Prostate gland (tissue), 2 donors: ENCODE results near the gene TADA2A. TPM values are rescaled to one million over a fixed set of nuclear protein-coding genes. Genes with fewer than 3 reads are reported as not detected.

Experiments
- DNase-seq: peaks from one replicate; pipeline ENCODE4 v3.0.0-alpha.2; 2019; ENCODE audit warnings: low spot score
- H3K27ac ChIP-seq, 2 donors: fragments of 200-600 bp; sonication (generic); 2 replicates each; pipeline ENCODE4 v1.5.1; 2017 to 2019
- H3K27me3 ChIP-seq: fragments of 200-600 bp; sonication (generic); replicated peaks from 2 replicates; pipeline ENCODE4 v1.5.1; 2019; ENCODE audit not compliant: insufficient read depth
- H3K36me3 ChIP-seq, 2 donors: fragments of 200-600 bp; sonication (generic); 1 replicate in 1 of 2; 2 replicates in 1 of 2; pipeline versions ENCODE4 v1.5.1 to v1.8.1; 2017 to 2019
- H3K4me1 ChIP-seq: fragments of 200-600 bp; sonication (generic); replicated peaks from 2 replicates; pipeline ENCODE4 v1.5.1; 2019
- H3K4me3 ChIP-seq, 2 donors: fragments of 200-600 bp; sonication (generic); 2 replicates each; pipeline ENCODE4 v1.5.1; 2017 to 2019
- H3K9me3 ChIP-seq: fragments of 200-600 bp; sonication (generic); 2 replicates; pipeline ENCODE4 v1.5.1; 2017
- POLR2A ChIP-seq: fragments of 450-650 bp; IDR thresholded peaks from one replicate; pipeline ENCODE4 v1.6.1; 2016; ENCODE audit warnings: antibody characterized with exemption, mild to moderate bottlenecking
- POLR2AphosphoS5 ChIP-seq: sonication (generic); formaldehyde crosslinking; IDR thresholded peaks from one replicate; pipeline ENCODE4 v1.6.1; 2017; ENCODE audit warnings: antibody characterized with exemption
- WGBS: methylation state at CpG from one replicate; pipeline ENCODE4 v1.1.5; 2018; 5-methylcytosine and 5-hydroxymethylcytosine counted together
- intact Hi-C: fragments of 100-400 bp; cut with DNase I; formaldehyde crosslinking; loops from one replicate; pipeline ENCODE4 v1.14.2; 2022
- total RNA-seq, 2 donors: library from RNA; depleted of rRNA; stranded (reverse); fragments of >200 nt; gene quantifications; one replicate each; pipeline ENCODE4 v1.1.0, GENCODE V29; 2016
- TF ChIP-seq, protein P1 (sequence below), 4 experiments: fragments of 200-600 bp in 2 of 4; fragments of 450-650 bp in 2 of 4; sonication (generic) in 2 of 4; IDR thresholded peaks; 1 replicate in 3 of 4; 2 replicates in 1 of 4; pipeline ENCODE4 v1.5.1; 2016 to 2019; ENCODE audit warnings: antibody characterized with exemption in 4 of 4, mild to moderate bottlenecking in 2 of 4, moderate library complexity in 2 of 4

TADA2A gene
- total RNA-seq, 2 donors from 2014 or later = 13.0 to 29.7 TPM

DNA sequence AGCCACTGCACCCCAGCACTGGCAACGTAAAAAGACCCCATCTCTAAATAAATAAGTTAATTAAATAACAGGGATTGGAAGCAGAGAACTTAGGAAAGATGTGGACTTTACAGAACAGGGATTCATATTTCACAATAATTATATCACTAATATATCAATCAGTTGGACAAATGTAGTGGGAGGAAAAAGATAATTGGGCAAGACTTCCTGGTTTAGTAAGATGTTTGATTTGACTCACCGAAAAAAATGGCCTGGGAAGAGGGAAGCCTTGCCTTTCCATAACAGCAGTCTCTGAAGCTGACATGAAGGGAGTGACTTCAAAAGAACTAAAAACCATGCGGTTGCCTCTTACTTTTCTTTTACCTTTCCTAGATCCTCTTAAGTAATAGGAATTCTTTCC, 46.1 kb upstream of the TADA2A start:
- Histone ChIP-seq H3K27me3 (no peaks in the 10 kb centered on the region), H3K27ac (peak overlapping the region; percentile 92 to 94), H3K9me3 (no peaks in the 10 kb centered on the region), H3K36me3 (no peaks in the 10 kb centered on the region), H3K4me3 (no peak overlapping the region), H3K4me1 (no peaks in the 10 kb centered on the region)
- WGBS = 74% methylated on average over 3 of the region's 3 CpGs
- TF ChIP-seq POLR2AphosphoS5 (no peak), POLR2A (no peak)
- TF ChIP-seq, protein P1, sequence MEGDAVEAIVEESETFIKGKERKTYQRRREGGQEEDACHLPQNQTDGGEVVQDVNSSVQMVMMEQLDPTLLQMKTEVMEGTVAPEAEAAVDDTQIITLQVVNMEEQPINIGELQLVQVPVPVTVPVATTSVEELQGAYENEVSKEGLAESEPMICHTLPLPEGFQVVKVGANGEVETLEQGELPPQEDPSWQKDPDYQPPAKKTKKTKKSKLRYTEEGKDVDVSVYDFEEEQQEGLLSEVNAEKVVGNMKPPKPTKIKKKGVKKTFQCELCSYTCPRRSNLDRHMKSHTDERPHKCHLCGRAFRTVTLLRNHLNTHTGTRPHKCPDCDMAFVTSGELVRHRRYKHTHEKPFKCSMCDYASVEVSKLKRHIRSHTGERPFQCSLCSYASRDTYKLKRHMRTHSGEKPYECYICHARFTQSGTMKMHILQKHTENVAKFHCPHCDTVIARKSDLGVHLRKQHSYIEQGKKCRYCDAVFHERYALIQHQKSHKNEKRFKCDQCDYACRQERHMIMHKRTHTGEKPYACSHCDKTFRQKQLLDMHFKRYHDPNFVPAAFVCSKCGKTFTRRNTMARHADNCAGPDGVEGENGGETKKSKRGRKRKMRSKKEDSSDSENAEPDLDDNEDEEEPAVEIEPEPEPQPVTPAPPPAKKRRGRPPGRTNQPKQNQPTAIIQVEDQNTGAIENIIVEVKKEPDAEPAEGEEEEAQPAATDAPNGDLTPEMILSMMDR (IDR thresholded peaks at IDR 0.05) = no peak
- intact Hi-C loops = no loop called here
- no peak for DNase-seq

DNA sequence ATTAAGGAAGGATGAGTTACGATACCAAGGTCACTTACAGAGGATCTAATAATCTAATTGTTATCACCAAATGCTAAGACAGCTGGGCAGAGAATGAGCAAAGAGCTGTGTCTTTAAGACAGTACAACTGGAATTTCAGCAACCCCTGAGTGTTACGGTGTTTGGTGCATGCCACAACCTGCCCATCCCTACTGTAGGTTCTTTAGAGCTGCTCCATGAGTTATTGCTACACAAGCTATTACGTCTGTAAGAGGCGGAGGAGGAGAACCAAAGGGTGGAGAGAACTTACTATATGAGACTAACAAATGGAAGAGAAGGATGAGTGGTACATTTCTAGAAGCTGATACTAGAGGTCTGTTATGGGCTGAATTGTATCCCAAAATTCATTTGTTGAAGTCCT, 45.1 kb upstream of the TADA2A start:
- H3K27ac ChIP-seq = peak overlapping the region in 1 of 2 donors; percentile 28
- DNase-seq = peak; percentile 65
- intact Hi-C loops = no loop called here

DNA sequence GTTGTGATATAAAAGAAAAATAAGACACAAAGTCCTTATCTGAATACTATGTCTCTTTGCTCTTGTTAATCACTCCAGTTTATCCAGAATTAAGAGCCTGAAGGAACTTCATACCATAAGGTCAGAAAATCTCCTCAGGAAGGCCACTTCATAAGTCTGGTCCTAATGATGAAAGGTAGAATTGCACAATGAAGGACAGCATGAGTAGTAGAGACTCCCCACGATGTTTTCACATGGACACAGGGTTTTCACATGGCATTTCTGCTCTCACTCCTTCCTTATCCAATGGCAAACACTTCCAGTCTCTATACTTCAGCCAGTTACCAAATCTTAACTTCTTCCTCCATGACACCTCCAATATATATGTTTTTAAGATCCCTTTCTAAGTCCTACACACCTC, 41.1 kb upstream of the TADA2A start:
- Histone ChIP-seq H3K9me3 (no peaks in the 10 kb centered on the region), H3K27me3 (no peaks in the 10 kb centered on the region), H3K4me1 (no peaks in the 10 kb centered on the region), H3K36me3 (no peaks in the 10 kb centered on the region), H3K27ac (no peak overlapping the region), H3K4me3 (no peak overlapping the region)
- TF ChIP-seq POLR2A = no peak
- TF ChIP-seq, protein P1 (IDR thresholded peaks at IDR 0.05) = no peak
- TF ChIP-seq POLR2AphosphoS5 = no peak
- WGBS = 88% methylated on average over 1 of the region's 1 CpG
- DNase-seq = no peak
- intact Hi-C loops = no loop called here

More for the DNA sequence above, 45.1 kb upstream of the TADA2A start:
- no peaks in the 10 kb centered on the region for H3K27me3 ChIP-seq
- peak; percentile 82 for TF ChIP-seq POLR2AphosphoS5
- peak; percentile 31 for TF ChIP-seq POLR2A
- TF ChIP-seq, protein P1 (IDR thresholded peaks at IDR 0.05) = no peak
- H3K4me3 ChIP-seq = no peak overlapping the region
- 58% methylated on average over 4 of the region's 4 CpGs for WGBS
- H3K4me1 ChIP-seq = no peaks in the 10 kb centered on the region
- no peaks in the 10 kb centered on the region for H3K9me3 ChIP-seq
- H3K36me3 ChIP-seq = no peaks in the 10 kb centered on the region

DNA sequence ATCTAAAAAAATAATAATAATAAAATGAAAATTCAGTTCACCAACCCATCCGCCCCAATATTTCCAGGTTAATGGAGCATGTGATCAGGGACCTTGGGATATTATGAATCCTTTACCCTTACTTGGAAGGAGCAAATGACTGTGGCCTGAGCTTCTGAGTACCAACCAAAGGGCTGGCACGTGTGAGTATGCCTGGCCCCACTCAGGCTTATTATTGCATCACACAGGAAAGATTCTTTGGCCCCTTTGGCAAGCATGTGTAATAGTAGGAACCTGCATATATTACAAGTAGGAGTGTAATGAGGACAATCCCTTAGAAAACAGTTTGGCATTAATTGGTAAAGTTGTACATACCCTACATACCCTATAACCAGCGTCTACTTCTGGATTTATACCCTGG, 38.1 kb upstream of the TADA2A start:
- no peaks in the 10 kb centered on the region for H3K36me3 ChIP-seq
- 92% methylated on average over 3 of the region's 3 CpGs for WGBS
- DNase-seq = no peak
- H3K4me1 ChIP-seq = no peaks in the 10 kb centered on the region
- intact Hi-C loops = no loop called here
- H3K9me3 ChIP-seq = no peaks in the 10 kb centered on the region
- H3K27me3 ChIP-seq = no peaks in the 10 kb centered on the region
- H3K27ac ChIP-seq = no peak overlapping the region
- H3K4me3 ChIP-seq = no peak overlapping the region
- TF ChIP-seq POLR2AphosphoS5 (no peak), POLR2A (no peak)
- TF ChIP-seq, protein P1 (IDR thresholded peaks at IDR 0.05) = no peak

DNA sequence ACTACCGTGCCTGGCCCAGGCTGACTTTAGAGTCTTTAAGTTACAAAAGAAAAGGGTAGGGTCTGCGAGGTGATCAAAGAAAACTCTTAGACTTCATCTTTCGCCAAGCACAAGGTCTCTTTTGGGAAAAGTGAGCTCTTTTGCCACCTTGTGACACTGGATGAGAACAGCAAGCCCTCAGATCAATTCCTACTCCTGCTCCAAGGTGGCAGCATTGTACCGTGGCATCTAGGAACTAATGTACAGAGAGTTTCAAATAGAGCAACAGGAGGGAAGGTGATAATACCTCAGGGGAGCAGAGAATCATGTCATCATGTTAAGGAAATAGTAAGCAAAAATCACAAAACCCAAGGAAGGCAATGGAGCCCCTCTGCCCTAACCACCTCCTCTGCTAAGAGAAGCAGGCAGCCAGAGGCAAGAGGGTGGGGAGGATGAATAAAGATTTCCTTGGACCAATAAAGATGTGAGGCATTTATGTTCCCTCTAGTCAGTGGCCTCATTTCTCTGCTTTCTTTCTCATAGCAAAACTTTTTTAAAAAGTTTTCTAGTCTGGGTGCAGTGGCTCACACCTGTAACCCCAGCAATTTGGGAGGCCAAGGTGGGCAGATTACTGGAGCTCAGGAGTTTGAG, 33.0 kb upstream of the TADA2A start:
- WGBS = 5% methylated on average over 4 of the region's 4 CpGs
- no peaks in the 10 kb centered on the region for H3K4me1 ChIP-seq
- TF ChIP-seq, protein P1 (IDR thresholded peaks at IDR 0.05) = peak; percentile 82 to 99 (median 92)
- TF ChIP-seq POLR2AphosphoS5 (peak; percentile 76), POLR2A (no peak)
- H3K27me3 ChIP-seq = no peaks in the 10 kb centered on the region
- DNase-seq = peak; percentile 80
- no peak overlapping the region for H3K27ac ChIP-seq
- no peak overlapping the region for H3K4me3 ChIP-seq
- intact Hi-C loops = loop anchor here (10.0 kb wide), 1 partner anchor 119 kb away; no protein-coding TSS in a partner anchor
- H3K36me3 ChIP-seq = no peaks in the 10 kb centered on the region
- H3K9me3 ChIP-seq = no peaks in the 10 kb centered on the region
